Measurements from ENCODE around the gene ASNS.

Gene ASNS

GRCh38 chr7:97868788-97869187, 3.4 kb downstream of the ASNS start:
- no peak overlapping the region for H3K4me3 ChIP-seq (ENCODE audit: low read depth, low read length)
- DNase-seq (ENCODE audit: low read depth) = no peak
- in situ Hi-C loops (cut with HindIII; ENCODE audit: low sequenced_read_pairs) = loop anchor here (25.0 kb wide), 1 partner anchor 731 kb away; no protein-coding TSS in a partner anchor
- no peak for TF ChIP-seq CTCF (IDR thresholded peaks at IDR 0.05; ENCODE audit: low read depth, low read length, missing control alignments)

- no peak overlapping the region for H3K4me3 ChIP-seq (ENCODE audit: low read depth, low read length)
- in situ Hi-C loops (cut with HindIII; ENCODE audit: low sequenced_read_pairs) = loop anchor here (25.0 kb wide), 1 partner anchor 731 kb away; no protein-coding TSS in a partner anchor
- DNase-seq (ENCODE audit: low read depth) = no peak
- TF ChIP-seq CTCF (IDR thresholded peaks at IDR 0.05; ENCODE audit: low read depth, low read length, missing control alignments) = no peak
Measured at GRCh38 chr7:97868314-97868713, 3.9 kb downstream of the ASNS start.

- TF ChIP-seq CTCF (IDR thresholded peaks at IDR 0.05; ENCODE audit: low read depth, low read length, missing control alignments) = no peak
- DNase-seq (ENCODE audit: low read depth) = no peak
- in situ Hi-C loops (cut with HindIII; ENCODE audit: low sequenced_read_pairs) = loop anchor here (25.0 kb wide), 1 partner anchor 728 kb away; no protein-coding TSS in a partner anchor
- H3K4me3 ChIP-seq (ENCODE audit: low read depth, low read length) = no peak overlapping the region
Measured at GRCh38 chr7:97865104-97865503, 7.1 kb downstream of the ASNS start.

GRCh38 chr7:97859606-97860204, 12.5 kb downstream of the ASNS start:
- no peak for TF ChIP-seq CTCF (IDR thresholded peaks at IDR 0.05; ENCODE audit: low read depth, low read length, missing control alignments)
- no peak overlapping the region for H3K4me3 ChIP-seq (ENCODE audit: low read depth, low read length)
- DNase-seq (ENCODE audit: low read depth) = no peak
- in situ Hi-C loops (cut with HindIII; ENCODE audit: low sequenced_read_pairs) = loop anchor here (25.0 kb wide), 1 partner anchor 722 kb away; no protein-coding TSS in a partner anchor

GRCh38 chr7:97858221-97858620, 14.0 kb downstream of the ASNS start:
- no peak overlapping the region for H3K4me3 ChIP-seq (ENCODE audit: low read depth, low read length)
- in situ Hi-C loops (cut with HindIII; ENCODE audit: low sequenced_read_pairs) = loop anchor here (25.0 kb wide), 1 partner anchor 721 kb away; no protein-coding TSS in a partner anchor
- DNase-seq (ENCODE audit: low read depth) = no peak
- TF ChIP-seq CTCF (IDR thresholded peaks at IDR 0.05; ENCODE audit: low read depth, low read length, missing control alignments) = no peak

GRCh38 chr7:97857544-97857943, 14.7 kb downstream of the ASNS start:
- in situ Hi-C loops (cut with HindIII; ENCODE audit: low sequenced_read_pairs) = loop anchor here (25.0 kb wide), 1 partner anchor 720 kb away; no protein-coding TSS in a partner anchor
- TF ChIP-seq CTCF (IDR thresholded peaks at IDR 0.05; ENCODE audit: low read depth, low read length, missing control alignments) = no peak
- DNase-seq (ENCODE audit: low read depth) = no peak
- H3K4me3 ChIP-seq (ENCODE audit: low read depth, low read length) = no peak overlapping the region

Data from astrocyte of the cerebellum (primary cell).